A673 (cell line): ENCODE results near the gene PKN1. TPM values are rescaled to one million over a fixed set of nuclear protein-coding genes. Genes with fewer than 3 reads are reported as not detected.
A peak's percentile ranks its signal among the peaks of the same experiment; 100 is the strongest.

Source experiments
- Bru-seq: library from RNA; stranded (reverse); fragments of 400-500 nt; gene quantifications from one replicate; lab custom pipeline; 2021; lab: Mats Ljungman, UMichigan
- BruChase-seq, 2 experiments: library from RNA; stranded (reverse); fragments of 400-500 nt; gene quantifications; one replicate each; lab custom pipeline; 2021; lab: Mats Ljungman, UMichigan
- BruUV-seq: library from RNA; stranded (reverse); fragments of 400-500 nt; replicated peaks from 2 replicates; lab custom pipeline; 2021; lab: Mats Ljungman, UMichigan
- CTCF ChIA-PET: fragments of 300-600 bp; sonication (Branson Sonifier 250); formaldehyde crosslinking; loops from one replicate; lab custom pipeline; 2022; ENCODE audit warnings: antibody characterized with exemption; lab: Charles Lee
- POLR2A ChIA-PET: fragments of 300-600 bp; sonication (Branson Sonifier 250); formaldehyde crosslinking; loops from one replicate; lab custom pipeline; 2022; ENCODE audit warnings: antibody characterized with exemption; ENCODE audit not compliant: low non-redundant PET; lab: Charles Lee
- DNase-seq: peaks from one replicate; pipeline ENCODE4 v3.0.0-alpha.2; 2015; ENCODE audit warnings: low spot score
- H3K27ac ChIP-seq: fragments of 200-600 bp; sonication (generic); 2 replicates; pipeline ENCODE4 v1.5.1; 2016; ENCODE audit warnings: mixed run types, low read depth, mild to moderate bottlenecking, mixed read lengths, antibody characterized with exemption, low read length; ENCODE audit not compliant: poor library complexity, severe bottlenecking
- H3K27me3 ChIP-seq: fragments of 200-600 bp; sonication (generic); replicated peaks from 2 replicates; pipeline ENCODE4 v1.6.1; 2017; ENCODE audit warnings: mixed run types, low read depth, mild to moderate bottlenecking, mixed read lengths, antibody characterized with exemption, low read length; ENCODE audit not compliant: insufficient read depth, poor library complexity
- H3K36me3 ChIP-seq: fragments of 200-600 bp; sonication (generic); 2 replicates; pipeline ENCODE4 v1.6.1; 2016; ENCODE audit warnings: mixed run types, mild to moderate bottlenecking, mixed read lengths, antibody characterized with exemption, low read length; ENCODE audit not compliant: insufficient read depth, poor library complexity, severe bottlenecking
- H3K4me1 ChIP-seq: fragments of 200-600 bp; sonication (generic); 2 replicates; pipeline ENCODE4 v1.6.1; 2017; ENCODE audit warnings: mixed run types, mild to moderate bottlenecking, mixed read lengths, antibody characterized with exemption, low read length; ENCODE audit not compliant: insufficient read depth, poor library complexity, severe bottlenecking
- H3K4me3 ChIP-seq: fragments of 200-600 bp; sonication (generic); 2 replicates; pipeline ENCODE4 v1.5.1; 2016; ENCODE audit warnings: low read depth, mixed run types, mild to moderate bottlenecking, mixed read lengths, low read length; ENCODE audit not compliant: poor library complexity, severe bottlenecking
- H3K9me3 ChIP-seq: fragments of 200-600 bp; sonication (generic); 2 replicates; pipeline ENCODE4 v1.6.1; 2016; ENCODE audit warnings: mixed run types, low read depth, mild to moderate bottlenecking, mixed read lengths, antibody characterized with exemption, low read length; ENCODE audit not compliant: poor library complexity, severe bottlenecking
- CTCF ChIP-seq: fragments of 300-800, 200-600 bp; sonication (generic); conservative IDR thresholded peaks from 2 replicates; pipeline ENCODE4 v1.5.1; 2017; ENCODE audit warnings: low read depth, mild to moderate bottlenecking, antibody characterized with exemption, low read length, moderate library complexity, mixed read lengths
- EZH2 ChIP-seq: fragments of 200-600 bp; sonication (generic); IDR thresholded peaks from 2 replicates; pipeline ENCODE4 v1.6.1; 2017; ENCODE audit warnings: borderline replicate concordance, low read depth, mild to moderate bottlenecking, mixed read lengths, antibody characterized with exemption, low read length; ENCODE audit not compliant: poor library complexity, severe bottlenecking
- intact Hi-C: fragments of 100-400 bp; cut with micrococcal nuclease; formaldehyde crosslinking; loops from one replicate; pipeline ENCODE4 v1.10.0; 2022; ENCODE audit not compliant: unreplicated experiment
- long read RNA-seq: library from polyadenylated mRNA; stranded (forward); transcript quantifications from one replicate; pipeline ENCODE4 v2.0.0, GENCODE V29; 2022
- total RNA-seq: library from RNA; stranded (reverse); gene quantifications from 2 replicates; pipeline ENCODE4 v1.2.3, GENCODE V29; 2021

The PKN1 gene
- total RNA-seq (91.4 and 127 TPM in 2 replicates), Bru-seq, nascent RNA (percentile 52 among the genes with signal in this experiment), BruChase-seq, experiment 1, labeled RNA remaining after a 2-hour chase (percentile 53 among the genes with signal in this experiment), BruChase-seq, experiment 2, labeled RNA remaining after a 6-hour chase (percentile 63 among the genes with signal in this experiment)
- long read RNA-seq, transcript PKN1-201 (22 exons, 3,069 nt) = major isoform, 160 of 216 reads
- long read RNA-seq, partial matches to known transcripts = 31 of 216 reads
- long read RNA-seq, other reads (novel, unspliced or antisense) = 25 of 216 reads

- TF ChIP-seq CTCF (no peak), EZH2 (no peak)
- no peaks in the 10 kb centered on the region for H3K36me3 ChIP-seq
- no peaks in the 10 kb centered on the region for H3K27me3 ChIP-seq
- DNase-seq = peak; percentile 57
- ChIA-PET CTCF (interaction anchor here (0.6 kb wide), 2 partner anchors 849 to 1622 kb away, joined by 3 to 5 read pairs; no protein-coding TSS in a partner anchor), POLR2A (no interaction called here)
- no peaks in the 10 kb centered on the region for H3K9me3 ChIP-seq
- peak within 1 kb of the TSS; percentile 72 for H3K27ac ChIP-seq
- H3K4me3 ChIP-seq = peak within 1 kb of the TSS; percentile 89
- intact Hi-C loops = no loop called here
- no TSS peak for BruUV-seq
- H3K4me1 ChIP-seq = peaks cover 7% of the 10 kb centered on the region
These were observed at the start of gene PKN1 for GRCh38 chr19:14432791-14433553. Gene PKN1 (plus strand): TSS chr19:14433306. CDS start chr19:14433522, 216 bp downstream.

- Histone ChIP-seq H3K27me3 (no peaks in the 10 kb centered on the region), H3K9me3 (no peaks in the 10 kb centered on the region), H3K27ac (peak overlapping the region; percentile 84), H3K4me1 (peaks cover 40% of the 10 kb centered on the region), H3K36me3 (no peaks in the 10 kb centered on the region), H3K4me3 (peak overlapping the region; percentile 28)
- no peak; the same call in 1 of the 2 replicates for TF ChIP-seq CTCF
- TF ChIP-seq EZH2 = no peak
- BruUV-seq = no TSS peak
- POLR2A ChIA-PET = interaction anchor here (0.5 kb wide), 1 partner anchor 17 kb away, joined by 6 read pairs; no protein-coding TSS in a partner anchor
- intact Hi-C loops = no loop called here
- CTCF ChIA-PET = interaction anchor here (0.5 to 0.6 kb wide), 3 partner anchors 22 to 34 kb away, joined by 3 to 8 read pairs (median 3); no protein-coding TSS in a partner anchor
- DNase-seq = peak; percentile 66
These were observed 49.2 kb upstream of the PKN1 start for GRCh38 chr19:14383661-14384555.

- ChIA-PET POLR2A (no interaction called here), CTCF (interaction anchor here (0.6 kb wide), 1 partner anchor 295 kb away, joined by 5 read pairs; no protein-coding TSS in a partner anchor)
- Histone ChIP-seq H3K4me3 (no peak overlapping the region), H3K36me3 (no peaks in the 10 kb centered on the region), H3K27me3 (no peaks in the 10 kb centered on the region), H3K9me3 (no peaks in the 10 kb centered on the region), H3K4me1 (peaks cover 30% of the 10 kb centered on the region), H3K27ac (peak overlapping the region; percentile 42)
- TF ChIP-seq CTCF = no peak
- TF ChIP-seq EZH2 = no peak
- no TSS peak for BruUV-seq
- no peak for DNase-seq
- intact Hi-C loops = no loop called here
These were observed 47.6 kb upstream of the PKN1 start for GRCh38 chr19:14385492-14385891.
